OCI-LY7 (cell line): ENCODE results near the gene COL4A3. TPM values are rescaled to one million over a fixed set of nuclear protein-coding genes. Genes with fewer than 3 reads are reported as not detected.

Experiments
- BruUV-seq: library from RNA; stranded (reverse); fragments of 400-500 nt; replicated peaks from 2 replicates; lab custom pipeline; 2021; lab: Mats Ljungman, UMichigan
- CTCF ChIA-PET: fragments of 300-600 bp; sonication (Branson Sonifier 250); formaldehyde crosslinking; loops from one replicate; lab custom pipeline; 2022; ENCODE audit warnings: antibody characterized with exemption; ENCODE audit not compliant: unreplicated experiment; lab: Charles Lee
- POLR2A ChIA-PET: fragments of 300-600 bp; sonication (Branson Sonifier 250); formaldehyde crosslinking; loops from one replicate; lab custom pipeline; 2022; ENCODE audit warnings: antibody characterized with exemption; lab: Charles Lee
- DNase-seq: peaks from one replicate; pipeline ENCODE4 v3.0.0-alpha.2; 2015; ENCODE audit warnings: low spot score
- H2AFZ ChIP-seq: fragments of 200-600 bp; sonication (generic), shearing (Covaris generic); 2 replicates; pipeline ENCODE4 v1.6.1; 2014; ENCODE audit warnings: mild to moderate bottlenecking, antibody characterized with exemption, low read length, moderate library complexity
- H3K27ac ChIP-seq: fragments of 200-600 bp; sonication (generic); 2 replicates; pipeline ENCODE4 v1.5.1; 2014; ENCODE audit warnings: mixed run types, low read depth, mild to moderate bottlenecking, moderate library complexity, low read length, inconsistent platforms; ENCODE audit not compliant: poor library complexity, severe bottlenecking
- H3K36me3 ChIP-seq: fragments of 200-600 bp; sonication (generic); 2 replicates; pipeline ENCODE4 v1.6.1; 2014; ENCODE audit warnings: mild to moderate bottlenecking, antibody characterized with exemption, low read length, moderate library complexity, mixed read lengths; ENCODE audit not compliant: insufficient read depth
- H3K4me1 ChIP-seq: fragments of 200-600 bp; sonication (generic); 2 replicates; pipeline ENCODE4 v1.5.1; 2014; ENCODE audit warnings: mild to moderate bottlenecking, low read length; ENCODE audit not compliant: insufficient read depth, poor library complexity, severe bottlenecking
- H3K4me2 ChIP-seq: fragments of 200-600 bp; sonication (generic); 2 replicates; pipeline ENCODE4 v1.6.1; 2014; ENCODE audit warnings: mild to moderate bottlenecking, low read length
- H3K4me3 ChIP-seq: fragments of 200-600 bp; sonication (generic); 2 replicates; pipeline ENCODE4 v1.5.1; 2014; ENCODE audit warnings: mild to moderate bottlenecking, low read depth, low read length; ENCODE audit not compliant: poor library complexity, severe bottlenecking
- H3K79me2 ChIP-seq: fragments of 200-600 bp; sonication (generic); 2 replicates; pipeline ENCODE4 v1.6.1; 2016; ENCODE audit warnings: low read depth, mild to moderate bottlenecking, low read length, moderate library complexity, mixed read lengths; ENCODE audit not compliant: insufficient read depth
- H3K9me2 ChIP-seq: fragments of 200-600 bp; sonication (generic); 2 replicates; pipeline ENCODE4 v1.6.1; 2016; ENCODE audit warnings: mild to moderate bottlenecking, low read length, mixed read lengths; ENCODE audit not compliant: insufficient read depth
- H3K9me3 ChIP-seq: fragments of 200-600 bp; sonication (generic); 2 replicates; pipeline ENCODE4 v1.6.1; 2014; ENCODE audit warnings: mild to moderate bottlenecking, mixed run types, low read length, mixed read lengths
- H4K20me1 ChIP-seq: fragments of 200-600 bp; sonication (generic); 2 replicates; pipeline ENCODE4 v1.6.1; 2014; ENCODE audit warnings: mild to moderate bottlenecking, antibody characterized with exemption, low read length, moderate library complexity, mixed read lengths; ENCODE audit not compliant: insufficient read depth
- EZH2phosphoT487 ChIP-seq: fragments of 200-600 bp; sonication (generic); IDR thresholded peaks from 2 replicates; pipeline ENCODE4 v1.6.1; 2018; ENCODE audit warnings: low read depth, borderline replicate concordance, mild to moderate bottlenecking, mixed run types, antibody characterized with exemption, low read length, moderate library complexity, mixed read lengths
- intact Hi-C: fragments of 100-400 bp; cut with micrococcal nuclease; formaldehyde crosslinking; loops from one replicate; pipeline ENCODE4 v1.10.0; 2022; ENCODE audit not compliant: unreplicated experiment
- total RNA-seq, 2 experiments: library from RNA; depleted of rRNA in 1 of 2; stranded (reverse); fragments of >200 nt in 1 of 2; shearing (Covaris generic) in 1 of 2; gene quantifications; 2 replicates each; pipeline ENCODE4 v1.2.3, GENCODE V29; 2014 to 2022
- TF ChIP-seq, protein P1 (sequence below): fragments of 200-600 bp; sonication (generic); conservative IDR thresholded peaks from 2 replicates; pipeline ENCODE4 v1.5.1; 2014; ENCODE audit warnings: mild to moderate bottlenecking, antibody characterized with exemption, low read length, moderate library complexity, mixed read lengths

COL4A3 gene
- total RNA-seq, 2 experiments from 2014 or later: 0.06 to 10.9 TPM

GRCh38 chr2:227228061-227228667, 63.7 kb downstream of the COL4A3 start:
- Histone ChIP-seq H3K4me3 (no peak overlapping the region), H3K27ac (no peak overlapping the region), H3K9me2 (no peaks in the 10 kb centered on the region), H3K79me2 (no peaks in the 10 kb centered on the region), H2AFZ (no peak overlapping the region), H3K4me1 (no peaks in the 10 kb centered on the region), H3K9me3 (no peaks in the 10 kb centered on the region), H3K36me3 (no peaks in the 10 kb centered on the region), H4K20me1 (no peaks in the 10 kb centered on the region), H3K4me2 (no peak overlapping the region)
- BruUV-seq: no TSS peak
- no peak for DNase-seq
- intact Hi-C loops: no loop called here
- CTCF ChIA-PET: no interaction called here
- TF ChIP-seq, protein P1, sequence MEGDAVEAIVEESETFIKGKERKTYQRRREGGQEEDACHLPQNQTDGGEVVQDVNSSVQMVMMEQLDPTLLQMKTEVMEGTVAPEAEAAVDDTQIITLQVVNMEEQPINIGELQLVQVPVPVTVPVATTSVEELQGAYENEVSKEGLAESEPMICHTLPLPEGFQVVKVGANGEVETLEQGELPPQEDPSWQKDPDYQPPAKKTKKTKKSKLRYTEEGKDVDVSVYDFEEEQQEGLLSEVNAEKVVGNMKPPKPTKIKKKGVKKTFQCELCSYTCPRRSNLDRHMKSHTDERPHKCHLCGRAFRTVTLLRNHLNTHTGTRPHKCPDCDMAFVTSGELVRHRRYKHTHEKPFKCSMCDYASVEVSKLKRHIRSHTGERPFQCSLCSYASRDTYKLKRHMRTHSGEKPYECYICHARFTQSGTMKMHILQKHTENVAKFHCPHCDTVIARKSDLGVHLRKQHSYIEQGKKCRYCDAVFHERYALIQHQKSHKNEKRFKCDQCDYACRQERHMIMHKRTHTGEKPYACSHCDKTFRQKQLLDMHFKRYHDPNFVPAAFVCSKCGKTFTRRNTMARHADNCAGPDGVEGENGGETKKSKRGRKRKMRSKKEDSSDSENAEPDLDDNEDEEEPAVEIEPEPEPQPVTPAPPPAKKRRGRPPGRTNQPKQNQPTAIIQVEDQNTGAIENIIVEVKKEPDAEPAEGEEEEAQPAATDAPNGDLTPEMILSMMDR: no peak
- no peak for TF ChIP-seq EZH2phosphoT487
- POLR2A ChIA-PET: no interaction called here

GRCh38 chr2:227230151-227230550, 65.7 kb downstream of the COL4A3 start:
- Histone ChIP-seq H3K27ac (no peak overlapping the region), H3K79me2 (no peaks in the 10 kb centered on the region), H3K4me3 (no peak overlapping the region), H4K20me1 (no peaks in the 10 kb centered on the region), H3K36me3 (no peaks in the 10 kb centered on the region), H3K9me3 (no peaks in the 10 kb centered on the region), H2AFZ (no peak overlapping the region), H3K4me1 (no peaks in the 10 kb centered on the region), H3K4me2 (no peak overlapping the region), H3K9me2 (no peaks in the 10 kb centered on the region)
- TF ChIP-seq, protein P1: no peak
- no peak for TF ChIP-seq EZH2phosphoT487
- CTCF ChIA-PET: no interaction called here
- DNase-seq: no peak
- POLR2A ChIA-PET: no interaction called here
- intact Hi-C loops: loop anchor here (10.0 kb wide), 2 partner anchors 415 to 1565 kb away; no protein-coding TSS in a partner anchor
- BruUV-seq: no TSS peak

DNA sequence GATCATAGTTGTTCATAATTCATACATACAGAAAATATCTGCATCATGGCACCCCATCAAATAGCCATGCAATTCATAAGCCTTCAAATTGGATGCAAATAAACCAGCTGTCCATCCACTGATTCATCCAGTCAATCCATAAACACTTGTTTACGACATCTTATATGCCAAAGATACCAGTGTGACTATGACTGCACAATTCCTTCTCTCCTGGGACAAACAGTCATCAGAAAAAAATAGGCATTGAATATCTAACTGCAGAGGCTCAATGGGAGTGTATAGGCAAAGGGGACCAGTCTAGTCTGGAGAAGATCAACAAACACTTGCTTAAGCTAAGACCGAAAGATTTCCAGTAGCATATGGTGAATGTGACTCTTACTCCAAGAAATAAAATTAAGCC, 70.0 kb downstream of the COL4A3 start:
- H3K4me2 ChIP-seq: no peak overlapping the region
- CTCF ChIA-PET: no interaction called here
- no peak overlapping the region for H2AFZ ChIP-seq
- H4K20me1 ChIP-seq: no peaks in the 10 kb centered on the region
- H3K9me2 ChIP-seq: no peaks in the 10 kb centered on the region
- POLR2A ChIA-PET: interaction anchor here (0.6 to 0.8 kb wide), 3 partner anchors 10 to 1248 kb away, joined by 3 to 4 read pairs (median 3); no protein-coding TSS in a partner anchor
- no peaks in the 10 kb centered on the region for H3K4me1 ChIP-seq
- no peak overlapping the region for H3K4me3 ChIP-seq
- no peak for TF ChIP-seq EZH2phosphoT487
- TF ChIP-seq, protein P1: no peak
- intact Hi-C loops: loop anchor here (10.0 kb wide), 2 partner anchors 420 to 1570 kb away; no protein-coding TSS in a partner anchor
- no peaks in the 10 kb centered on the region for H3K79me2 ChIP-seq
- no TSS peak for BruUV-seq
- DNase-seq: no peak
- H3K9me3 ChIP-seq: no peaks in the 10 kb centered on the region
- H3K27ac ChIP-seq: no peak overlapping the region
- H3K36me3 ChIP-seq: no peaks in the 10 kb centered on the region
